Activated CD8-positive, alpha-beta memory T cell treated with anti-CD3 and anti-CD28 coated beads for 1 hour (primary cell): ENCODE measurements around the gene ADGRD1.
A peak's percentile ranks its signal among the peaks of the same experiment; 100 is the strongest.

ENCODE experiments used
- DNase-seq, 2 donors: peaks; one replicate each; pipeline ENCODE4 v3.0.0-alpha.2; 2020; ENCODE audit warnings: low read depth in 1 of 2; ENCODE audit errors: extremely low read depth in 1 of 2

The ADGRD1 gene

GRCh38 chr12:131097202-131098177 lies 143.8 kb downstream of the ADGRD1 start:
- no peak for DNase-seq

DNA sequence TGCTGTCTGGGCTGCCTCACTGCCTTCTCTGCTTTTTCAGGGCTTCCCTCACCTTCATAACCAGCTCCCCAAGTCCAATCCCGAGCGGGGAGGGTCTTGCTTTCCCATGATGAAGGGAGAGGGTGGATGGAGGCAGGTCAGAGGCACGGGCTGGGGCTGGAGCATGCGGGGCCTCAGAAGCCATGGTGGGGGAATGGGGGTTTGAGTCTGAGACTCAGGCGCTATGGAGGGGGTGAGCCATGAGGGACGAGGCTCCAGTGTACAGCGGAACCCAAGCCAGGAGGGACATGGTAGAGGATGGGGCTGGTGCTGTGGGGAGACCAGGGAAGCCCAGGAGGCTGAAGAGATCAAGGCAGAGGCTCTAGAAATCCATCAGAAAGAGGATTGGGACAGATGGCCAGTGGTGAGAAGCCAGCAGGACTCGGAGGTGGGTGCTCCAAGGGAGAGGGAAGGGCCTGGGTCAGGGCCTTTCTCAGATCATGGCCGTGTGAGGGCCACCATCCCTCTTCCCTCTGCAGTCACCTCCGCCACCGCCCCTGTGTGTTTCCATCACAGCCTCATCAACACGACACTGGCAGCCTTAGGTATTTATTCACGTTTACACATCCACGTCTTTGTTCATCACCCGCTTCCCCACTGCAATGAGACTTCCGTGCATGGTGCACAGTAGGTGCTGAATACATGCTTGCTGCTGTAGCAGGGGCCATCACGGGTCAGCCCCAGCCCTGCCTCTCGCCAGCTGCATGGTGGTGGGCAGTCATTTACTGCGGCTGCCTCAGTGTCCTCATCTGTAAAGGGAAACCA lies 144.7 kb downstream of the ADGRD1 start:
- no peak for DNase-seq

DNA sequence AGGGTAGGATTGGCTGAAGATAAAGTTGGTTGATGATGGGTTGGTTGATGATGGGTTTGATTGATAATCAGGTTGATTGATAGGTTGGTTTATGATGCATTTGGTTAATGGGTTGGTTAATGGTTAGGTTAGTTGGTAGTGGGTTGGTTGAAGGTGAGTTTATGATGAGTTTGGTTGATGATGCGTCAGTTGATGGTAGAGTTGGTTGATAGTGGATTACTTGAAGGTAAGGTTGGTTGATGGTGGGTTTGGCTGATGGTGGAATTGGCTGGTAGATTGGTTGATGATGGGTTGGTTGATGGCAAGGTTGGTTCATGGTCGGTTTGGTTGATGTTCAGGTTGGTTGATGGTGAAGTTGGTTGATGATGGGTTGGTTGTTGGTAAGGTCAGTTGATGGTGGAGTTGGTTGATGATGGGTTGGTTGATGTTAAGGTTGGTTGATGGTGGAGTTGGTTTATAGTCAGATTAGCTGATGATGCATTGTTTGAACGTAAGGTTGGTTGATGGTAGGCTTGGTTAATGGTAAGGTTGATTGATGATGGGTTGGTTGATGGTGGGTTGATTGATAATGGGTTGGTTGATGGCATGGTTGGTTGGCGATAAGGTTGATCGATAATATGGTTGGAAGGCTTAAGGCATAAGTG lies 146.4 kb downstream of the ADGRD1 start:
- no peak for DNase-seq

- no peak for DNase-seq
These were observed 147.3 kb downstream of the ADGRD1 start for GRCh38 chr12:131101006-131101405.

GRCh38 chr12:131101703-131102492 lies 148.2 kb downstream of the ADGRD1 start:
- no peak for DNase-seq

GRCh38 chr12:131102493-131102931 lies 148.8 kb downstream of the ADGRD1 start:
- DNase-seq, result no peak

DNA sequence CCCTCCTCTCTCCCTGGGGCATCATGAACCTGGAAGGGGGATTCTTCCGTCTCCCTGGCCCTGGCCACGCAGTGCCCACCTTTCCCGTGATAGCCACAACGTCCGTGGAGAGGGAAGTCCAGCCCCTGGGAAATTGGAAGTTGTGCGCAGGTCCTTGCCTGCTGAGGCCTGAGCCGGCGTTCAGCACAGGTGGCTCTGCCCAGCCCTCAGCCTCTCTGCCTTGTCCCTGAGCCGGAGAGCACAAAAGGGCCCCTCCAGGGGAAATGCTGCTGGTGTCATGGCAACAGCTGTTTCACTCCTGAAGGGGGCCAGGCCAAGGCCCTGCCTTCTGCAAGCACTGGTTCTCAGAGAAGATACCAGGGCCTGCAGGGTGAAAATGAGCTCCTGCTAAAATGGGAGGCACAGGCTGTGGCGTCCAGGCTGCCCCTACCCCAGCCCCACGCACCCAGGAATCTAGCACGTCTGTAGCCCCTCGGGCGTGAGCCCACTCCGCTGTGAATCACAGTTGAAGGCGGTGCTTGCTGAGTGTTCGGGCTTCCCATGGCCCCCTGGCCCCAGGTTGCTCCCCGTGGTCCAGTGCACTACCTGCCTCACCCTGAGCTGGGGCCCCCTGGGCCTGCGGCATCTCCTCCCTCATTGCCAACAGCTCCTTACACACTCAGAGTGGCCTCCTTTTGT lies 149.4 kb downstream of the ADGRD1 start:
- DNase-seq, result no peak

DNA sequence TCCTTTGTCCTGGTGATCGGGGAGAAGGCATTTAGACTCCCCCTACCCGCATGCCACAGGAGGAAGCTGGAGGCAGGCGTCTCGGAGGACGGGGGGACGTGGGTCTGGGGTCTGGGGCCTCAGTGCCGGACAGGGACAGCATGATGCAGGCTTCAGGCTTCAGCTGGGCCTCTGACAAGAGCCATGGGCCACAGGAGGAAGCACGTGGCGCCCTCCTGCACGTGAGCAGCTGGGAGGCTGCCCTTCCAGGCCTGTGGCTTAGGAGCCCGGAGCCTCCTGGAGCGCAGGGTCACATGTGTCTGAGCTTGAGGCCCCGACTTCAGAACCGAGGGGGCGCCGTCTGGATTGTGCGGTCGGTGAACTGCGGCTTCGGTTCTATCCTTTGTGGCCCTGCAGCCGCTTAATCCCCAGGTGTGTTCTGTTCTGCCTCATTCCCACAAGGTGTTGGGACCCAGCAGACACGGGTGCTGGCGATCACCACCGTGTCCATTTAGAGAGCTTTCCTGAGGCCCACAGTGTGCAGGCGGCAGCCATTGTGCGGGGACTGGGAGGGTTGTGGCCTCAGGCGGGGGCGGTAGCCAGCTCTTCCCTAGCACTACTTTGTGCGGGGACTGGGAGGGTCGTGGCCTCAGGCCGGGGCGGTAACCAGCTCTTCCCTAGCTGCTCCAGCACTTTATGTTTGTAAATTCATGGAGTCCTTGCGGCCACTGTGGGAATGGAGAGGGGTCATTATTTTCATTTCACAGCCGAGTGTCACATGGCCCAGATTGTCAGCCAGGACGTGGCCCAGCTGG lies 150.2 kb downstream of the ADGRD1 start:
- no peak for DNase-seq

DNA sequence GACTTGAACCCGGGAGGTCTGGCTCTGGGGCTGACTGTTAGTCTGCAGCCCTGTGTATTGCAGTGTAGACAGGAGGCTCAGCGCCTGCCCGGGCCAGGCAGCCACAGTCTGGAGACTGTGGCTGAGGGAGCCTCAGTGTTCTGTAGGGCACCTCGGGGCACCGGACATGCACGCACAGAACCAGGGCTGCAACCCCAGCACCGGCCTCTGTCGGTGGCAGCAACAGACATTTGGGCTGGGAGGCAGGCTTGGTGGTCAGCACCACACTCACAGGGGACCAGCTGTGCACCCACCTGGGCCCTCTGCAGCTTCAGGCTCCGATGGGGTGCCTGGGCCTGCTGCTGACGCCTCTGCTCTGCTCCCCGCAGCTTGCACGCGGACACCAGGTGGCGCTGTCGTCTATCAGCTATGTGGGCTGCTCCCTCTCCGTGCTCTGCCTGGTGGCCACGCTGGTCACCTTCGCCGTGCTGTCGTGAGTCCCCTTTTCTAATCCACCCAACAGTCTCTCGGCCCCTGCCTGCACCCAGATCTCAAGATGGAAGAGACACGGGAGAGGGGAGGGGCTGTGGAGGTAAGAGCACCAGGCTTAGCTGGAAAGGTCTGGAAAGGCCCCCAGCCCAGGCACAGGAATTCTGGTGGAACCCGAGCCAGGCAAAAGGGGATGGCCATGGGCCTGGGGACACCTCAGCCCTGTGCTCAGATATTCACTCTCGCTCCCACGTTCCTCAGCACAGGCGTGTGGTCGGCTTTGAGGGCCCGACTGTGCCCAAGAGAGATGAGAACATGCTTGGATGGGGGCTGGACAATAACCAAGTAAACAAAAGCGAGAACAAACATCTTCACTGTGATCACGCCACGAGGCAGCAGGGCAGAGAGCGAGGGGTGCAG lies 151.0 kb downstream of the ADGRD1 start:
- peak; percentile 52 to 70 for DNase-seq

GRCh38 chr12:131105351-131105735 lies 151.6 kb downstream of the ADGRD1 start:
- DNase-seq, result no peak

GRCh38 chr12:131105736-131106348 lies 152.1 kb downstream of the ADGRD1 start:
- peak in 1 of 2 donors; percentile 6 for DNase-seq

GRCh38 chr12:131106349-131106941 lies 152.7 kb downstream of the ADGRD1 start:
- no peak for DNase-seq

DNA sequence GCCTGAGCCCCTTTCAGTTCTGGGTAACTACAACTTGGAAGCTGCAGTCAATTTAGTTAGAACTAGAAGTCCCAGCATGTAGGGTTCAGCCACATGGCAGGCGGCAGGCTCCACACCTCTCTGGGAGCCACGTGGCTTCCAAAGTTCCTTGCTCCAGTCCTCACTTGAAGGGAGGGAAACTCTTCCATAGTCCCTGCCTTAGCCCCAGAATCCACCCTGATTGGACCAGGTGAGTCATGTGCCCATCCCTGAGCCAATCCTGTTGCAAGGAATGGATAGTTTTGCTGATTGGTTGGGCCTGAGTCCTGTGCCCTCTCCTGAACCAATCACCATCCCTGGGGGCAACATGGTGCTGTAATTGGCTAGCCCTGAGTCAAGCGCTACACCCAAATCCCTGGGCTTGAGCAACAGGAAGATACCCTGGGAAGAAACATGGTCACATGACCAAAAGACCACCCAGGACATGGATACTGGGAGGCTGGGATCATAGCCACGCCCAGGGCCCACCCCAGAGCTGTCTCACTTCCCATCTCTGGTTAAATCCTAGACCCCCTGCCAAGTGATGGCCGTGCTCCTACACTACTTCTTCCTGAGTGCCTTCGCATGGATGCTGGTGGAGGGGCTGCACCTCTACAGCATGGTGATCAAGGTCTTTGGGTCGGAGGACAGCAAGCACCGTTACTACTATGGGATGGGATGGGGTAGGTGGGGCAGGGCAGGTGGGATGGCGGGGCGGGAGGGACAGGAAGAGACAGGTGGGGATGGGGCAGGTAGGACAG lies 154.7 kb downstream of the ADGRD1 start:
- no peak for DNase-seq

DNA sequence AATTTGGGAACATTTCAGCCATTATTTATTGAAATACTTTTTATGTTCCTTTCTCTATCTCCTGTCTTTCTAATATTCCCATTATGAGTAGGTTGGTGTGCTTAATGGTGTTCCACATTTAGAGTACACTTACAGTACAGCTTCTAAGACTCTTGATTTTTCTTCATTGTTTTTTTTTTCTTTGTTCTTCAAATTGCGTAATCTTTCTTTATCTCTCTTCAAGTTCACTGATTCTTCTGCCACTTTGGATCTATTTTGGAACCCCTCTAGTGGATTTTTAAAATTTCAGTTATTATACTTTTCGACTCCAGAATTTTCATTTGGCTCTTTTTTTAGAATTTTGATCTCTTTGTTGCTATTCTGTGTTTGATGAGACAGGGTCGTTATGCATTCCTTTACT lies 157.7 kb downstream of the ADGRD1 start:
- no peak for DNase-seq

- no peak for DNase-seq
These were observed 158.3 kb downstream of the ADGRD1 start for GRCh38 chr12:131112021-131112420.

GRCh38 chr12:131112700-131113290 lies 159.1 kb downstream of the ADGRD1 start:
- no peak for DNase-seq
